ENCODE measurements around the gene SKIDA1. TPM values are rescaled to one million over a fixed set of nuclear protein-coding genes. Genes with fewer than 3 reads are reported as not detected.
A peak's percentile ranks its signal among the peaks of the same experiment; 100 is the strongest.

SKIDA1 gene
- total RNA-seq, 1 experiment from 2014 or later: 9.3 TPM

GRCh38 chr10:21519397-21519933 is 6.0 kb downstream of the SKIDA1 start:
- no peaks in the 10 kb centered on the region for H3K9me3 ChIP-seq (ENCODE audit: control insufficient read depth, insufficient read depth, low read depth, low read length)
- H3K36me3 ChIP-seq (ENCODE audit: control insufficient read depth, insufficient read depth, low read length): no peaks in the 10 kb centered on the region
- ATAC-seq: no peak
- POLR2A ChIA-PET: interaction anchor here (0.8 kb wide), 1 partner anchor 422 kb away, joined by 3 read pairs; no protein-coding TSS in a partner anchor
- H3K27ac ChIP-seq (ENCODE audit: low read length): peak overlapping the region; percentile 96
- CTCF ChIA-PET: no interaction called here
- no peak for TF ChIP-seq POLR2AphosphoS5 (IDR thresholded peaks at IDR 0.05; ENCODE audit: low read depth, low read length)
- no peak for TF ChIP-seq TCF7L2 (IDR thresholded peaks at IDR 0.05; ENCODE audit: low read depth, low read length)
- no peak for TF ChIP-seq REST (IDR thresholded peaks at IDR 0.05; ENCODE audit: insufficient read depth in 1 of 2, low read depth in 2 of 2, low read length in 1 of 2)
- no peak for TF ChIP-seq SIN3A (IDR thresholded peaks at IDR 0.05; ENCODE audit: borderline replicate concordance, insufficient read depth, low read depth, low read length)
- TF ChIP-seq CTCF (IDR thresholded peaks at IDR 0.05): no peak
- intact Hi-C loops (cut with micrococcal nuclease; ENCODE audit: unreplicated experiment) (no loop called here), in situ Hi-C loops (cut with HindIII; ENCODE audit: low pct_unique_long_range_greater_than_20kb, low sequenced_read_pairs) (no loop called here)
- no TSS peak for BruUV-seq (replicated peaks)
- peak overlapping the region; percentile 53 to 62 for H3K4me3 ChIP-seq (ENCODE audit: low read depth in 2 of 2, low read length in 2 of 2)
- peaks cover 32% of the 10 kb centered on the region for H3K4me1 ChIP-seq (ENCODE audit: control insufficient read depth, insufficient read depth, low read length)
- DNase-seq (ENCODE audit: low read depth, low spot score): no peak
- H3K27me3 ChIP-seq (ENCODE audit: control insufficient read depth, insufficient read depth, low read length): no peaks in the 10 kb centered on the region

- no peak for DNase-seq (ENCODE audit: low read depth, low spot score)
- BruUV-seq (replicated peaks): TSS peak; percentile 82
- H3K4me3 ChIP-seq (ENCODE audit: low read depth in 2 of 2, low read length in 2 of 2): peak overlapping the region; percentile 53 to 62
- in situ Hi-C loops (cut with HindIII; ENCODE audit: low pct_unique_long_range_greater_than_20kb, low sequenced_read_pairs): no loop called here
- ChIA-PET POLR2A (interaction anchor here (0.6 to 1.1 kb wide), 6 partner anchors 8 to 277 kb away, joined by 4 to 17 read pairs (median 6); no protein-coding TSS in a partner anchor), CTCF (no interaction called here)
- no peaks in the 10 kb centered on the region for H3K9me3 ChIP-seq (ENCODE audit: control insufficient read depth, insufficient read depth, low read depth, low read length)
- H3K27me3 ChIP-seq (ENCODE audit: control insufficient read depth, insufficient read depth, low read length): no peaks in the 10 kb centered on the region
- TF ChIP-seq SIN3A (IDR thresholded peaks at IDR 0.05; ENCODE audit: borderline replicate concordance, insufficient read depth, low read depth, low read length) (0 out of 2 replicates have a peak, but pooled peaks have one; percentile 10), POLR2AphosphoS5 (IDR thresholded peaks at IDR 0.05; ENCODE audit: low read depth, low read length) (0 out of 2 replicates have a peak, but pooled peaks have one; percentile 5), TCF7L2 (IDR thresholded peaks at IDR 0.05; ENCODE audit: low read depth, low read length) (no peak)
- ATAC-seq: 0 out of 2 replicates have a peak, but pooled peaks have one; percentile 17
- H3K27ac ChIP-seq (ENCODE audit: low read length): peak overlapping the region; percentile 96
- intact Hi-C loops (cut with micrococcal nuclease; ENCODE audit: unreplicated experiment): no loop called here
- H3K36me3 ChIP-seq (ENCODE audit: control insufficient read depth, insufficient read depth, low read length): no peaks in the 10 kb centered on the region
- peaks cover 28% of the 10 kb centered on the region for H3K4me1 ChIP-seq (ENCODE audit: control insufficient read depth, insufficient read depth, low read length)
These were observed 6.7 kb downstream of the SKIDA1 start for GRCh38 chr10:21518641-21519396.
